Karpas-422 (cell line): Measurements from ENCODE around the gene NPDC1. TPM values are rescaled to one million over a fixed set of nuclear protein-coding genes. Genes with fewer than 3 reads are reported as not detected.

ENCODE experiments used
- small RNA-seq: library from RNA; depleted of rRNA; stranded (forward); fragments of <200 nt; gene quantifications from one replicate; pipeline ENCODE3, GENCODE V24; 2014
- total RNA-seq: library from RNA; depleted of rRNA; stranded (reverse); fragments of >200 nt; shearing (Covaris generic); gene quantifications from 2 replicates; pipeline ENCODE4 v1.2.3, GENCODE V29; 2014; ENCODE audit warnings: low replicate concordance; rRNA removed

The NPDC1 gene
- total RNA-seq, 1 experiment from 2014 or later, result not detected

Small RNAs within 50 kb of the gene (small RNA-seq; reads per million reads assigned to genes)
- not detected for gene RF00153

Other genes with a start within 250 kb of the NPDC1 start
- gene CCDC183, start 249.8 kb downstream of the NPDC1 start, total RNA-seq, result 1.6 TPM in 1 of 2 replicates, not detected in the other
- 43.1 and 78.1 TPM in 2 replicates for gene RABL6, start 238.2 kb downstream of the NPDC1 start, total RNA-seq
- 1.9 and 5.0 TPM in 2 replicates for gene AJM1, start 203.7 kb downstream of the NPDC1 start, total RNA-seq
- 82.5 and 164 TPM in 2 replicates for gene PHPT1, start 196.8 kb downstream of the NPDC1 start, total RNA-seq
- 7.9 TPM in 2 replicates for gene MAMDC4, start 193.8 kb downstream of the NPDC1 start, total RNA-seq
- gene EDF1, start 179.9 kb downstream of the NPDC1 start, total RNA-seq, result 152 and 302 TPM in 2 replicates
- gene TRAF2, start 159.7 kb downstream of the NPDC1 start, total RNA-seq, result 6.3 and 11.3 TPM in 2 replicates
- gene FBXW5, start 101.4 kb downstream of the NPDC1 start, total RNA-seq, result 37.3 and 103 TPM in 2 replicates
- gene C8G, start 100.9 kb downstream of the NPDC1 start, total RNA-seq, result not detected in 2 replicates
- gene LCN12, start 93.9 kb downstream of the NPDC1 start, total RNA-seq, result not detected in 2 replicates
- not detected in 2 replicates for gene PTGDS, start 68.7 kb downstream of the NPDC1 start, total RNA-seq
- not detected in 2 replicates for gene LCNL1, start 63.2 kb downstream of the NPDC1 start, total RNA-seq
- gene PAXX, start 53.8 kb downstream of the NPDC1 start, total RNA-seq, result 20.1 and 62.6 TPM in 2 replicates
- gene CLIC3, start 49.6 kb downstream of the NPDC1 start, total RNA-seq, result not detected in 2 replicates
- 2.4 and 6.4 TPM in 2 replicates for gene ABCA2, start 17.9 kb downstream of the NPDC1 start, total RNA-seq
- gene FUT7, start 14.1 kb downstream of the NPDC1 start, total RNA-seq, result not detected in 2 replicates
- not detected in 2 replicates for gene ENTPD2, start 7.9 kb upstream of the NPDC1 start, total RNA-seq
- 18.6 and 53.2 TPM in 2 replicates for gene SAPCD2, start 24.4 kb upstream of the NPDC1 start, total RNA-seq
- 15.1 and 26.2 TPM in 2 replicates for gene UAP1L1, start 31.3 kb upstream of the NPDC1 start, total RNA-seq
- 28.9 and 58.1 TPM in 2 replicates for gene MAN1B1, start 40.8 kb upstream of the NPDC1 start, total RNA-seq
- 114 and 237 TPM in 2 replicates for gene DPP7, start 68.6 kb upstream of the NPDC1 start, total RNA-seq
- gene GRIN1, start 93.0 kb upstream of the NPDC1 start, total RNA-seq, result not detected in 2 replicates
- gene LRRC26, start 123.9 kb upstream of the NPDC1 start, total RNA-seq, result not detected in 2 replicates
- not detected in 2 replicates for gene TMEM210, start 125.9 kb upstream of the NPDC1 start, total RNA-seq
- 16.8 and 28.0 TPM in 2 replicates for gene ANAPC2, start 142.4 kb upstream of the NPDC1 start, total RNA-seq
- gene SSNA1, start 142.5 kb upstream of the NPDC1 start, total RNA-seq, result 48.9 and 101 TPM in 2 replicates
- 5.7 and 15.2 TPM in 2 replicates for gene TPRN, start 154.6 kb upstream of the NPDC1 start, total RNA-seq
- 30.6 and 39.8 TPM in 2 replicates for gene TMEM203, start 159.5 kb upstream of the NPDC1 start, total RNA-seq
- 7.8 and 13.1 TPM in 2 replicates for gene NDOR1, start 159.5 kb upstream of the NPDC1 start, total RNA-seq
- gene RNF208, start 176.1 kb upstream of the NPDC1 start, total RNA-seq, result 0.26 and 0.36 TPM in 2 replicates
- 0.75 and 1.2 TPM in 2 replicates for gene CYSRT1, start 179.0 kb upstream of the NPDC1 start, total RNA-seq
- gene RNF224, start 181.3 kb upstream of the NPDC1 start, total RNA-seq, result 0.37 TPM in 1 of 2 replicates, not detected in the other
- not detected in 2 replicates for gene SLC34A3, start 184.7 kb upstream of the NPDC1 start, total RNA-seq
- gene TUBB4B, start 195.1 kb upstream of the NPDC1 start, total RNA-seq, result 97.1 and 152 TPM in 2 replicates
- gene STPG3, start 205.1 kb upstream of the NPDC1 start, total RNA-seq, result 0.61 and 0.86 TPM in 2 replicates
- gene NELFB, start 209.2 kb upstream of the NPDC1 start, total RNA-seq, result 17.8 and 42.7 TPM in 2 replicates
- gene TOR4A, start 231.5 kb upstream of the NPDC1 start, total RNA-seq, result 8.8 and 19.2 TPM in 2 replicates